ENCODE measurements around the gene SMPX. TPM values are rescaled to one million over a fixed set of nuclear protein-coding genes. Genes with fewer than 3 reads are reported as not detected.

The SMPX gene
- total and polyA plus RNA-seq, 2 donors (not counting 1 experiment from before 2014, with no cell fraction given): not detected

GRCh38 chrX:21715825-21716224, 42.1 kb downstream of the SMPX start:
- DNase-seq (ENCODE audit: low read depth in 2 of 2): no peak

GRCh38 chrX:21715337-21715736, 42.6 kb downstream of the SMPX start:
- TF ChIP-seq CTCF (conservative IDR thresholded peaks at IDR 0.05 in 1 of 2, IDR thresholded peaks at IDR 0.05 in 1 of 2; ENCODE audit: low read depth in 1 of 2, low read length in 2 of 2): no peak
- TF ChIP-seq EZH2 (IDR thresholded peaks at IDR 0.05; ENCODE audit: low read length, missing control alignments): no peak
- no peaks in the 10 kb centered on the region for H3K9me3 ChIP-seq (ENCODE audit: control insufficient read depth, insufficient read depth, low read depth, low read length)
- no peak for DNase-seq (ENCODE audit: low read depth in 2 of 2)
- no peak overlapping the region for H3K4me2 ChIP-seq (ENCODE audit: extremely low read depth, insufficient read depth, low read length)
- H3K36me3 ChIP-seq (ENCODE audit: control insufficient read depth, insufficient read depth, low read length): no peaks in the 10 kb centered on the region
- no peaks in the 10 kb centered on the region for H3K4me1 ChIP-seq (ENCODE audit: control insufficient read depth, extremely low read depth, insufficient read depth, low read length)
- no peak overlapping the region for H3K9ac ChIP-seq (ENCODE audit: insufficient read depth, low read length)
- no peak overlapping the region for H3K27ac ChIP-seq (ENCODE audit: insufficient read depth, low read length)
- H3K27me3 ChIP-seq (ENCODE audit: control insufficient read depth, insufficient read depth, low read length): no peaks in the 10 kb centered on the region
- no peak overlapping the region for H3K4me3 ChIP-seq (replicated peaks in 1 of 4; ENCODE audit: control extremely low read depth in 1 of 4, insufficient read depth in 1 of 4, low read depth in 3 of 4, low read length in 4 of 4)
- H3K79me2 ChIP-seq (ENCODE audit: control insufficient read depth, insufficient read depth, low read length): no peaks in the 10 kb centered on the region
- no peaks in the 10 kb centered on the region for H4K20me1 ChIP-seq (ENCODE audit: control insufficient read depth, extremely low read depth, insufficient read depth, low read length)
- H2AFZ ChIP-seq (ENCODE audit: low read length): no peak overlapping the region

More at GRCh38 chrX:21715825-21716224, 42.1 kb downstream of the SMPX start:
- TF ChIP-seq CTCF (conservative IDR thresholded peaks at IDR 0.05 in 1 of 2, IDR thresholded peaks at IDR 0.05 in 1 of 2; ENCODE audit: low read depth in 1 of 2, low read length in 2 of 2) (no peak), EZH2 (IDR thresholded peaks at IDR 0.05; ENCODE audit: low read length, missing control alignments) (no peak)
- Histone ChIP-seq H3K4me1 (ENCODE audit: control insufficient read depth, extremely low read depth, insufficient read depth, low read length) (no peaks in the 10 kb centered on the region), H3K27ac (ENCODE audit: insufficient read depth, low read length) (no peak overlapping the region), H3K4me3 (replicated peaks in 1 of 4; ENCODE audit: control extremely low read depth in 1 of 4, insufficient read depth in 1 of 4, low read depth in 3 of 4, low read length in 4 of 4) (no peak overlapping the region), H3K4me2 (ENCODE audit: extremely low read depth, insufficient read depth, low read length) (no peak overlapping the region), H3K36me3 (ENCODE audit: control insufficient read depth, insufficient read depth, low read length) (no peaks in the 10 kb centered on the region), H3K9ac (ENCODE audit: insufficient read depth, low read length) (no peak overlapping the region), H3K9me3 (ENCODE audit: control insufficient read depth, insufficient read depth, low read depth, low read length) (no peaks in the 10 kb centered on the region), H4K20me1 (ENCODE audit: control insufficient read depth, extremely low read depth, insufficient read depth, low read length) (no peaks in the 10 kb centered on the region), H3K27me3 (ENCODE audit: control insufficient read depth, insufficient read depth, low read length) (no peaks in the 10 kb centered on the region), H2AFZ (ENCODE audit: low read length) (no peak overlapping the region), H3K79me2 (ENCODE audit: control insufficient read depth, insufficient read depth, low read length) (no peaks in the 10 kb centered on the region)

- H3K27ac ChIP-seq (ENCODE audit: insufficient read depth, low read length): no peak overlapping the region
- H3K79me2 ChIP-seq (ENCODE audit: control insufficient read depth, insufficient read depth, low read length): no peaks in the 10 kb centered on the region
- no peaks in the 10 kb centered on the region for H3K27me3 ChIP-seq (ENCODE audit: control insufficient read depth, insufficient read depth, low read length)
- H3K9me3 ChIP-seq (ENCODE audit: control insufficient read depth, insufficient read depth, low read depth, low read length): no peaks in the 10 kb centered on the region
- H3K4me3 ChIP-seq (replicated peaks in 1 of 4; ENCODE audit: control extremely low read depth in 1 of 4, insufficient read depth in 1 of 4, low read depth in 3 of 4, low read length in 4 of 4): no peak overlapping the region
- H2AFZ ChIP-seq (ENCODE audit: low read length): no peak overlapping the region
- H3K36me3 ChIP-seq (ENCODE audit: control insufficient read depth, insufficient read depth, low read length): no peaks in the 10 kb centered on the region
- no peaks in the 10 kb centered on the region for H4K20me1 ChIP-seq (ENCODE audit: control insufficient read depth, extremely low read depth, insufficient read depth, low read length)
- no peak overlapping the region for H3K9ac ChIP-seq (ENCODE audit: insufficient read depth, low read length)
- H3K4me2 ChIP-seq (ENCODE audit: extremely low read depth, insufficient read depth, low read length): no peak overlapping the region
- no peaks in the 10 kb centered on the region for H3K4me1 ChIP-seq (ENCODE audit: control insufficient read depth, extremely low read depth, insufficient read depth, low read length)
- DNase-seq (ENCODE audit: low read depth in 2 of 2): no peak
- TF ChIP-seq CTCF (conservative IDR thresholded peaks at IDR 0.05 in 1 of 2, IDR thresholded peaks at IDR 0.05 in 1 of 2; ENCODE audit: low read depth in 1 of 2, low read length in 2 of 2) (no peak), EZH2 (IDR thresholded peaks at IDR 0.05; ENCODE audit: low read length, missing control alignments) (no peak)
Observed at GRCh38 chrX:21711848-21712197, 46.1 kb downstream of the SMPX start.

Data from fibroblast of lung (primary cell).